GM18951 (cell line): Measurements from ENCODE around the gene PNPLA4.

ENCODE experiments used
- POLR2A ChIP-seq: IDR thresholded peaks from 4 replicates; pipeline ENCODE4 v1.6.1; 2011; ENCODE audit warnings: mild to moderate bottlenecking; ENCODE audit not compliant: insufficient read length, insufficient read depth; ENCODE audit errors: extremely low read depth
- in situ Hi-C: fragments of 300-500 bp; cut with MboI; formaldehyde crosslinking; loops from one replicate; pipeline ENCODE4 v1.12.0; 2022; ENCODE audit warnings: low sequenced_read_pairs, mixed read lengths, inconsistent platforms; ENCODE audit not compliant: unreplicated experiment

PNPLA4 gene

DNA sequence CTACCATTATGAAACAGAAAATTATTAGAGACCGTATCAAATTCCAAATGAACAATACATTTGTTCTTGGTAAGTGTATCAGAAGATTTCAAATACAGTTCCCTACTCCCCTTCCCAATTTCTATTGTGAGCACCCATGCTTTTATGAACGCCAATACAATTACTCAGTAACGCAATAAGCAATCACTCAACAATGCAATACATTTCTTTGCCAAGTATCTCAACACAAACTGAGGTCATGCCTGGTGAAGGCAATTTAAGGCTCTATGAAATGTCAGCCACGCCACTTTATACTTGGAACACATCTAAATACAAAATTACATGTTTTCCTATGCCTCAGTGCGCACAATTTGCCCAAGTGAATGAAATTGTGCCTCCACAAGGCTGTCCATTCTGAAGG, 712 bp downstream of the PNPLA4 start:
- no peak for TF ChIP-seq POLR2A
- in situ Hi-C loops, result no loop called here

DNA sequence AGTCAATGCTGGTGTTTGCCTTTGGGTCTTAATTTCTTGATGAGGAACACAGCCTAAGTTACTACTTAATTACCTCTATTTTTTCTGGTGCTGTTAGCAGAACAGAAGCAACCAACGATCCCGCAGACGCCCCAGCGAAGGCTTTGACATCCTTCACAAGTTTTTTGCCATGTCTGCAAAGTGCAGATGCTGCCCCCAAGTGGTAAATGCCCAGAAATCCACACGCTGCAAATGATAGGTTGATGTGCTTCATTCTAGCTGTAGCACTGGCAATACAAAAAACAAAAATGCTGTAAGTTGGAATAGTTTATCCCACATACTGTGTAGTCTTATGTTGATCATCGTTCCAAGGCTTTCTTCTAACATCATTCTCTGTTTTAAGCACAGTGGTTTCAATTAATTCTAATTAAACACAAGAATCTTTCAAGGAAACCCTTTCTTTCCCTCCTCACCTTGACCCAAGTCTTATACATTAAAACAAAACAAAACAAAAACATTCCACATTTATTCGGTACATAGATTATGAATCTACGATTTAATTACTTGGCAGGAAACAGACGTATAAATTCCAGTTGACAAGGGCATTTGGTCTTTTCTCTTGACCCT, 1.2 kb downstream of the PNPLA4 start:
- TF ChIP-seq POLR2A, result no peak
- in situ Hi-C loops, result no loop called here

DNA sequence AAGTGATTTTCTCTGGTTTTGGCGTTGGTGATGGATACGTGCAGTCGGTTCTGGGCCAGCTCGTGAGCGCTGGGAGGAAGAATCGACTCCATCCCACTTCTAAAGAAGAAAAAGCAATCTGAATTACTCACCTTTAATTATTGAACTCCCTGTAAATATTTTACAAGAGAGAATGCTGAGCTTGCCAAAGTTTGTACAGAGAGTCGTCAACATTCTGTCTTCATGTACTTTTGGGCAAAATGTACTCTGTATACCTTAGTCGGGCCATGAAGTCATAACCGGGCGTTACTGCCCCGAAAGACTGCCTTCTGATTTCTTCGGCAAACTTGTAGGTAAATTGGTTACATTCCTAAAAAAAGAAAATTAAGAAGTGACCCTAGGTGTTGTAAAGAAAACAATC, 5.5 kb downstream of the PNPLA4 start:
- in situ Hi-C loops, result no loop called here
- TF ChIP-seq POLR2A, result no peak

DNA sequence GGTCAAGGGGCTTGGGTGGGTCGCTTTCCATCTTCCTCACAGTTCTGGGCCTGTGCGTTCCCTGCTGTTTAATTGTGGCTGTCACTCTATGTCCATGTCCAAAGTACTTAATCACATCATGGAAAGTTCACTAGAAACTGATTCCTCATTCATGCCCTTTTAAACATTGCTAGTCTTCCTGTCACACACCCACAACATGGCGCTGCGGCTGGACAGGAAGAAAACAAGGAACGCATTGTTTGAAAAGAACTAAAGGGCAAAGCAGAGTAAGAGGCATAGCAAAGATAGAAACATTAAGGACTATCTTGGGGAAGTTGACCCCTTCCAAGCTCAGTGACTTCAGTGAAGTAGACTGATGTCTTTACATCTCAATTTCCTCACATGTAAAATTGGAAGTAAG, 18.4 kb downstream of the PNPLA4 start:
- in situ Hi-C loops, result no loop called here
- no peak for TF ChIP-seq POLR2A

DNA sequence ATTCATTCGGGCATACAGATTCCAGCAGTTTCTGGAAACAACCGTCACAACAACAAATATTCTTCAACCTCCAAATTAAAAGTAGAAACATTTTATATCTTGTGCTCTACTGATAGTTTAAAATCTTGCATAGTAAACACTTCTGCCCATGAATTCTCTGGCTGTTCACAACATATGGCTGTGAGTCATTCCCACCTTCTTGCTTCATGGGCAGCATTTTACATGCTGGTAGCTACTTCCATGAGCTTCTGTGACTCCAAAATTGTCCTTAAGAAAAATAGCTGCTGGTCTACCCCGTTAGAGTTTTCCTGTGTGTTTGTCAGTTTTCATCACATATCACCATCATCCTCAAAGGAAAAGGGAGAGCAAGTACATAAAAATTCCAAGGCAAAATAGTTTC, 22.7 kb downstream of the PNPLA4 start:
- TF ChIP-seq POLR2A, result no peak
- in situ Hi-C loops, result no loop called here

DNA sequence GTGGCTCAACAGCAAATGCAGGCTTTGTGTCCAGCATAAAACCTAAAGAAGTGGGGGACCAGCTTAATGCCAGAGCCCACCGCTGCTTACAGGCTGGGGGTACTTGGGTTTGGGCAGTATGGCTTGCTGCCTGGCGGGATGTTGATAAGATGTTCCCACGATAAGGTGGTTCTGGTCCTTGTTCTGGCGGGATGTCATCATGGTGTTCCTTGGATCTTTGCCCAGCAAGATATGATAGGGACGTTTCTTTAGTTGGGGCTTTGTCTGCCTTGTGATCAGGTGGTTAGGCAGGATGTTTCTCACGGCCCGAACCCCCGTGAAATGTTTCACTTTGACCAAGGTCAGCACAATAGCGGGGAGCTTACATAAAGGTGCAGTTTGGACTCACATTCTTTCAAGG, 35.3 kb downstream of the PNPLA4 start:
- no peak for TF ChIP-seq POLR2A
- in situ Hi-C loops, result no loop called here

DNA sequence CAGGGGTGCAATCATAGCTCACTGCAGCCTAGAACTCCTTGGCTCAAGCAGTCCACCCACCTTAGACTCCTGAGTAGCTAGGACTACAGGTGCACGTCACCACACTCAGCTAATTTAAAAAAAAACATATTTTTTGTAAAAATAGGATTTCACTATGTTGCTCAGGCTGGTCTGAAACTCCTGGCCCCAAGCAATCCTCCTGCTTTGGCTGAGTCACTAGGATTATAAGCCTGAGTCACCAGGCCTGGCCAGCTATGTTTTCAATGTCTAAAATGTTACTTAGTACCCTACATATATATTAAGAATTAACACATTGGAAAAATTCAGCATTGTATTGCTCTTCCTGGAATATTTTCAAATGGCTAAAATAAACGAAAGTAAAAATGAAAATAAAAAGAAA, 37.5 kb downstream of the PNPLA4 start:
- in situ Hi-C loops, result no loop called here
- no peak for TF ChIP-seq POLR2A

DNA sequence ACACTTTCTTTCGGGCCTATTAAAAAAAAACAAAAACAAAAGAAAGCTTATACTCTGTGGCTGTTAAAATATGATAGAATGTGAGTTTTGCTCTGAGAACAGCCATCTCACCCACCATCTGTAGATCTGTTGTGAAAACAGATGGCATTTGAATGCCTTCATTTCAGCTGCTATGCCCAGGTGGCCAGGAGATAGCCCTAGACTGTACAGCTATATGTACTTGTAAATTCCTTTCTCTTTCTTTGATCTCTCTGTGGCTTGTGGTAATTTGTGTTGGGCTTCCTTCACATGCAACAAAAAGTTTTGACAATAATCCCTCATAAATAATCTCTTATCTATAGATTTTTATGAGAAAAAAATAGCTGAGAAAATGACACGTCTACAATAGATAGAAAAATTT, 38.1 kb downstream of the PNPLA4 start:
- no peak for TF ChIP-seq POLR2A
- in situ Hi-C loops, result no loop called here

DNA sequence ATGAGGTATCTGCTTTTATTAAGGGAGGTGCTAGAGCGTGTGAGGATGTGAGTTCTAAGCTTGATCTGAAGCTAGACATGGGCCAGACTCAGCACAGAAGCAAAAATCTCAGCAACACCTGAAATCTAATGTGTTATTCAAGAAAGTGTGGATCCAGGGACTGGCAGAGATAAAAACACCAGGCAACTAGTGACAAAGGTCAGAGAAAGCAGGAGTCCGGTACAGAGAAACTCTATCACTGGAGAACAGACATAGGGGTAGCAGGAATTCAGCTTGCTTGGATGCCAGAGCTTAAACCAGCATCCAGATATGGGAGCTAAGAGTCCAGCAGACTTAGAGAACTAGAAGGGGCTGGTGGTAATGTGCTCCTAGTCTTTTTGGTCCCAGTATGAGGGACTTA, 50.3 kb downstream of the PNPLA4 start:
- no peak for TF ChIP-seq POLR2A
- in situ Hi-C loops, result no loop called here

DNA sequence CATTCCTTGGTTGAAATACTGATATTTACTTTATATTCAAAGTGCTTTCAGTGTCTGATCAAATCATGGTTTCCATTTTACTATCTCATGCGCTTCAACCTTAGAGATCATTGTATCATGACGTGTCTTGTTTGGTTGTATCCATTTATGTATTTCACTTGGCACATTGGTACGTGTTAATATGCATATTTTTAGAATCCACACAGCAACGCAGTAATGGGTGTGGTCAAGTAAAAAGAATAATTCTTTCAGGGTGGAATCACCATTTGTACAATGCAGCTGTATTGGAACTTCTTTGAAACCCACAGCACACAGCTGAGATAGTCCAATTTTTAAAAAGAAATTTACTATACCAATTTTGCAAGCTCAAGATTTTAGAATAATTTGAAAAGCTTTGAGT, 55.2 kb downstream of the PNPLA4 start:
- TF ChIP-seq POLR2A, result no peak
- in situ Hi-C loops, result no loop called here

DNA sequence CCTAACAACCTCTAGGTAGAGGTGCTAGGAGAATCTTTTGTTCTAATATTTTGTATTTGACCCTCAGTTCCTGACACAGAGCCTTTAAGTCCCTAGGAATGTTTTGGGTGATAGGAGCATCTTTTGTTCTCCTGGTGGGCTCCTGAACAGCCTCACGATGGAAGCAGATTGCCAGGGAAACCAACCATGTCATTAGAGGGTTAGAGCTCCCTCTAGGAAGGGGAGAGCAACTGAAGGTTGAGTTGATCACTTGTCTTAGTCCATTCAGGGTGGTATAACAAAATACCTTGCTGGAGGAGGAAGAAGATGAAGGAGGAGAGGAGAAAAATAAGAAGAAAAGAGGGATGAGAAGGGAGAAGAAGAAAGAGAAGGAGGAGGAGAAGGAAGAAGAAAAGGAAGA, 75.0 kb downstream of the PNPLA4 start:
- in situ Hi-C loops, result no loop called here
- TF ChIP-seq POLR2A, result no peak
